ENCODE results near the gene FGD5.

GRCh38 chr3:14797731-14798130, 21.0 kb upstream of the FGD5 start:
- TF ChIP-seq CTCF (IDR thresholded peaks at IDR 0.05) (no peak), POLR2A (IDR thresholded peaks at IDR 0.05) (no peak), POLR2AphosphoS5 (IDR thresholded peaks at IDR 0.05; ENCODE audit: insufficient read depth in 1 of 2, low read depth in 1 of 2) (no peak)

Data from vagina (tissue), 2 donors.